DMS153 treated with DMSO at 0.1 percent for 48 hours (cell line): ENCODE measurements around the gene SLC23A3.

ENCODE experiments used
- DNase-seq: peaks from one replicate; lab custom pipeline; 2025; ENCODE audit not compliant: unreplicated experiment; lab: John Stamatoyannopoulos, UW

Gene SLC23A3

DNA sequence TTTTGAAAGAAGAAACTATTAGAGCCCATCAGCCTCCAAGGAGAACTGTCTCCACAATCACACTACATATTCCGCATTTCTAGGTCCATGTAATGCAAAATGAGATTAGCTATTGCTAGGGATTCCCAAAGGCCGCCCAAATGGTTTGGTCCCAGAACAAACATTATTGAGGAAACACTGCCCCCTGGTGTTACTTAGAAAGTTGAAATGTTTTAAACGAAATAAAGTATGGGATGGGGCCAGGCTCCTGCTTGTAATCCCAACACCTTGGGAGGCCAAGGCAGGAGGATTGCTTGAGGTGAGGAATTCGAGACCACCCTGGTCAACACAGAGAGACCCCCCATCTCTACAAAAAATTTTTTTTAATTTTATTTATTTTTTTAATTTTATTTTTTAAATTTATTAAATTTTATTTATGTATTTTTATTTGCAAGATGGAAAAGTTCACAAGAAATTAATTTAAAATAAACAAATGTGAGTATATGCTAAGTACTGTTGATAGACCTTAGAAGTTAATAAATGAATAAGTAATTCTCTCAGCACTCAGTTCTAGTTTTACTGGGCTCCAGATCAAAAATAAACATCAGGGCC lies 14.7 kb downstream of the SLC23A3 start:
- DNase-seq: peak; percentile 75

DNA sequence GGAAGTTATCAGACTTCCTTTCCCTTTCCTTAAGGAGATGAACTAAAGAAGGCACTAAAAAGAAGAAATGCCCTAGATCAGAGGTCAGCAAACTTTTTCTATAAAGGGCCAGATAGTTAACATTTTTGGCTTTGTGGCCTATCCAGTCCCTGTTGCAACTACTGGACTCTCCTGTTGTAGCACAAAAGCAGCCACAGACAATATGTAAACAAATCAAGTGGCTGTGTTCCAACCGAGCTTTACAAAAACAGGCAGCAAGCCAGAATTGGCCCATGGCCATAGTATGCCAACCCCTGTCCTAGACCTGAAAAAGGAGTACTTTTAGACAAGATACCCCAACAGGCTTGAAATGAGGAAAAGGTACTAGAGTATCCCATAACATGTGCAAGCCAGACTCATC lies 20.2 kb downstream of the SLC23A3 start:
- peak; percentile 16 for DNase-seq

GRCh38 chr2:219142329-219142728 lies 27.5 kb downstream of the SLC23A3 start:
- DNase-seq: no peak

DNA sequence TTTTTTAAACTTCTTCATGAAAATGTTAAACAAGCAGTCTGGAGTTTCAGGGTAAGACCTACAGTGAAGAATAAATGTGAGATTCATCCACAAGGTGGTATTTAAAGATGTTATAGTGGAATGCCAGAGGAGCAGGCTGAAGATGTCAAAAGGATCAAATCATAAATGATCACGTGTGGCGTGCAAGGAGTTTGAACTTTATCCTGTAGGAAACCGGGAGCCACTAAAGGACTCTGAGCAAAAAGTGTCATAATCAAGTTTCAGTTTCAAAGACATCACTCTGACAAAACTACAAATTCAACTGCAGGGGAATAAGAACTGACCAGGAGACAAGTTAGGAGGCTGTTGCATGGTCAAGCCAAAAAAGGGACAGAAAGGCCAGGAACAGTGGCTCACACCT lies 29.1 kb downstream of the SLC23A3 start:
- DNase-seq: no peak

- no peak for DNase-seq
Measured at GRCh38 chr2:219133976-219134375, 35.9 kb downstream of the SLC23A3 start.

DNA sequence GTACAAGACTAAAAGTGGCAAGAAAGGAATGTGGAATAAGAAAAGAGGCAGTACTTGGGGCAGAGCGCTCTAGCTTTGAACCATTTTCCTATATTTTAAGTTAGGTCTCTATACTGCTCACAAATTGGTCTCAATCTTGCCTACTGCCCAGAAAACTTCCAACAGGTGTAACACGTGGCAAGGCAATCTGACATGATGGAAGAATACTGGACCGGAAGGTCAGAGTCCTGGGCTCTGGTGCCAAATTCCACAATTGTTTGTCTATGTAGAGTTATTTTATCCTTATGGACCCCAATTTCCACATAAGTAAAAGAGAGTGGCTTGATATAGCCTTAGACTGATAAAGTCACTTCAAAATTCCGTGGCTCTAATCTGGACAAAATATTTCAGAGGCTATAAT lies 38.1 kb downstream of the SLC23A3 start:
- no peak for DNase-seq

DNA sequence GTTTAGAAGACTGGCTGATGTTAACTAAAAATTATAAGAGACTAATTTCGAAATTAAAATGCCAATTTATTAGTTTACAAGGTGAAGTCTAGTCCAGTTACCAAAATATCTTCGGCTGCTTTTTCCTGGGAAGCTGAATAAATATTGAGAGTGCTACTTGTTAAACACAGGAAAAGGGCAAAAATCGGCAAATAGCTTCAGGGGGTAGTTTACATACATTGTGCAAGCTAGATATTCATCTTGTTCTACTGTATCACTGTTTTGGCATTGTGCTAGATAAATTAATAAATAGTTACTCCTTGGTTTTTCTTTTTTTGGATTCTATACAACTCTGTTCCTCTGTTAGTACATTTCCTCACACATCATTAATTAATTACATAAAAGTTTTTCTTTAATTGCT lies 38.5 kb downstream of the SLC23A3 start:
- no peak for DNase-seq

GRCh38 chr2:219129589-219129988 lies 40.2 kb downstream of the SLC23A3 start:
- no peak for DNase-seq

GRCh38 chr2:219128396-219128795 lies 41.4 kb downstream of the SLC23A3 start:
- no peak for DNase-seq

GRCh38 chr2:219127037-219127635 lies 42.7 kb downstream of the SLC23A3 start:
- DNase-seq: no peak

GRCh38 chr2:219126555-219126954 lies 43.3 kb downstream of the SLC23A3 start:
- DNase-seq: no peak

DNA sequence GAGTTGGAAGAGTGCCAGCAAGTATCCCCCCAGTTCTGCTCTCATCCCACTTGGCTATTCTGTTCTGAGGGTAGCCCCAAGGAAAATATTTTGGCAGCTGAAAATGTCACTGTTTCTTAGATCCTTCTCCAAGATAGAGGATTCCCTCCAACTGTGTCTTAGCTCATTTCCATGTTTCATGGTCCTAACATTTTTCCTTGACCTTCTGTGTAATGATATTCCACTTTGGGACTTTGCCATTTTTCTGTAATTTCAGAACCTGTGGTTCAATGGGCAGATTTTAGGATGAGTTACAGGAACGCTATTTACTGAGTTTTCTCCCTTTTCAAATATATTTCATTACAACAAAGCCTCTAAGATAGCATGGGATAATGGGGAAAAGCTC lies 44.0 kb downstream of the SLC23A3 start:
- no peak for DNase-seq

GRCh38 chr2:219125225-219125885 lies 44.5 kb downstream of the SLC23A3 start:
- no peak for DNase-seq

DNA sequence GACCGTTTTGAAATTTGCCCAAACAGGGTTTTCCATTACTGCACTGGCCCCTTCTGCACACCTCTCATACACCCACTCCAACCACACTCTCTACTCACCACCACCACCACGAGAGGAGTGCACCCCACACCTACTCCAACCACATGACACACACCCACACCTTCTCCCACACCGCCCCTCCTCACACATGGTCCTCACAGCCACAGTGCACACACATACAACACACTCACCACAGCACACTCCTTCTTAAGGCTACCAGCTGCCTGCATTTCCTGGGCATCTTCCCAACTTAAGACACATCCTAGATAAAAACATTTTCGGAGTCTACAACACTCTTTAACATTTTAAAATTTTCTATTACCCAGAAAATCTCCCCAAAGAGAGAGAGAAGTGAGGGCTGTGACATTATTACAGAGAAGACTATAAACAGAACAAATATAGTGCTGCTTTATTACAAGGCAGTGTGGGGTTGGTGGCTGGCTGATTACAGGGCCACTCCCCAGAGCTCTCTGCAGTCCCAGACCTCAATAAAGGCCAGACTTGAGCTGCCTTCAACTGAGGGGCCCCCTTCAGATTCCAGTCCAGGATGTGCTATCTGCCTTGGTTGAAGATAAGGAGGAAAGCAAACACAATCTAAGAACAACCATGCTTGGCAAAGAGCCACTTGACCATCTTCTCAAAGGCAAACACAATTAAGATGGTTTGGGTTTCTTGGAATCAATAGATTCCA lies 45.3 kb downstream of the SLC23A3 start:
- DNase-seq: no peak

GRCh38 chr2:219123356-219124135 lies 46.3 kb downstream of the SLC23A3 start:
- no peak for DNase-seq

- no peak for DNase-seq
Measured at GRCh38 chr2:219122202-219122980, 47.4 kb downstream of the SLC23A3 start.

DNA sequence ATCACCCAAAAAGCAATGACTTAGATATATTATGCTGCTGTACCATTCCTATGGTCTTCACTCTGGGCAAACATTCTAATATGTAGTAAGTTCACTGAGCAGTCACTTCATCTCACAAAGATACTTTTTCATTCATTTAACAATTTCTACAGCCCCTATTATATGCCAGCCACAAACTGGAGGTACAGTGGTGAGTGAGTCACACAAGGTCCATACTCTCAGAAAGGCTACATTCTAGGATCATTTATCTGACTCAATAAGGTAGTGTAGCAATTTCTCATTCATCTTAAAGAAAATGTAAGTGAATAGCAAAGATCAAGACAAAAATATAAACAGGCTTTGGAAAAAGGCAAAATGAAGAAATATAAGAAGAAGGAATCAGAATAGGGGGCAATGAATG lies 49.7 kb downstream of the SLC23A3 start:
- DNase-seq: no peak

GRCh38 chr2:219119422-219120043 lies 50.3 kb downstream of the SLC23A3 start:
- peak; percentile 36 for DNase-seq

GRCh38 chr2:219118504-219118903 lies 51.3 kb downstream of the SLC23A3 start:
- DNase-seq: no peak
